ENCODE measurements around the gene IFNA13. TPM values are rescaled to one million over a fixed set of nuclear protein-coding genes. Genes with fewer than 3 reads are reported as not detected.

Gene IFNA13
- total and polyA plus RNA-seq, 2 experiments from 2014 or later, result not detected

DNA sequence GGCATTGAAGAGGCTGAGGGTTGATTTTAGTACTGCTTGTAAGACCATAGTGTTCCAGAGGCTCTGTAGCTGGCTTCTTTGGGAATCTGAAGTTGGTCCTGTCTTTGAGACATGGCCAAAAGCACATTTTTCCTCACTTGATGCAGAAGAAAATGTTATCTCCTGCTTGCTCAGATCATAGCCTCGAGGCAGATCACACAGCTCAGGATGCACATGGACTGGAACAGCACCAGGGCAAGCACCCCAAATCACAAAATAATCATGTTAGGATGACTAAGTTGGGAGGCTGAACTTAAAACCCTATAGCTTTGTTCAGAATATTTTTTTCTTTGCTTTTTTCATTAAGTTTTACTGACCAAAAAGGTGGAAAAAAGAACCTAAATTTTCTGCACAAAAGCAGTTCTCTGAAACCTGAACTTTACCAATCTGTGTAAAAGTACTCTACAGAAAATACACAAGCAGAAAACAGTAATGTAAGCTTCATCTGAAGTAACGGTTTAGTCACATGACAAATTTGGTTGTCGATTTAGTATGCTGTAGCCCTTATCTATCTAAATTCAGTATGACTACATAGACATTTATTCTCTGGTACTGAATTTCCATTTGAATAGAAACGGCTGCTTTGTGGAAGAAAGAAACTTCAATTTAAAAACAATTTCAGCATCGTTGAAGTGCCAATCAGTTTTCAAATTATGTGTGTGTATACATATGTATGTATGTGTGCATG, 36.0 kb downstream of the IFNA13 start:
- Histone ChIP-seq H3K27me3 (replicated peaks; ENCODE audit: insufficient read depth) (no peaks in the 10 kb centered on the region), H3K9me2 (ENCODE audit: insufficient read depth) (no peaks in the 10 kb centered on the region; the same call in 1 of the 2 replicates), H3K9me3 (ENCODE audit: low read depth) (no peaks in the 10 kb centered on the region), H3F3A (ENCODE audit: insufficient read depth) (peaks cover 19% of the 10 kb centered on the region), H3K79me2 (ENCODE audit: insufficient read depth) (peaks cover 89% of the 10 kb centered on the region), H3K9ac (peak overlapping the region; percentile 18; the same call in 1 of the 2 replicates), H3K36me3 (ENCODE audit: low read depth) (no peaks in the 10 kb centered on the region; the same call in 1 of the 2 replicates), H4K20me1 (ENCODE audit: insufficient read depth) (peaks cover 14% of the 10 kb centered on the region; the same call in 1 of the 2 replicates), H3K4me2 (ENCODE audit: unreplicated experiment) (peak overlapping the region; percentile 69), H2AFZ (no peak overlapping the region), H3K4me1 (ENCODE audit: insufficient read depth) (peaks cover 62% of the 10 kb centered on the region), H3K27ac (no peak overlapping the region), H3K4me3 (peak overlapping the region; percentile 100)
- DNase-seq, result peak; percentile 40
- WGBS, 2 experiments (ENCODE audit: low coverage in 1 of 2, low lambda C conversion rate in 2 of 2, missing lambda C conversion rate in 2 of 2), result 26 to 27% methylated on average over 5 of the region's 5 CpGs
- in situ Hi-C loops (cut with MboI), result no loop called here
- TF ChIP-seq EZH2phosphoT487 (IDR thresholded peaks at IDR 0.05; ENCODE audit: insufficient read depth, low read depth) (no peak), EZH2 (IDR thresholded peaks at IDR 0.05; ENCODE audit: insufficient read depth, poor library complexity, severe bottlenecking) (no peak)

DNA sequence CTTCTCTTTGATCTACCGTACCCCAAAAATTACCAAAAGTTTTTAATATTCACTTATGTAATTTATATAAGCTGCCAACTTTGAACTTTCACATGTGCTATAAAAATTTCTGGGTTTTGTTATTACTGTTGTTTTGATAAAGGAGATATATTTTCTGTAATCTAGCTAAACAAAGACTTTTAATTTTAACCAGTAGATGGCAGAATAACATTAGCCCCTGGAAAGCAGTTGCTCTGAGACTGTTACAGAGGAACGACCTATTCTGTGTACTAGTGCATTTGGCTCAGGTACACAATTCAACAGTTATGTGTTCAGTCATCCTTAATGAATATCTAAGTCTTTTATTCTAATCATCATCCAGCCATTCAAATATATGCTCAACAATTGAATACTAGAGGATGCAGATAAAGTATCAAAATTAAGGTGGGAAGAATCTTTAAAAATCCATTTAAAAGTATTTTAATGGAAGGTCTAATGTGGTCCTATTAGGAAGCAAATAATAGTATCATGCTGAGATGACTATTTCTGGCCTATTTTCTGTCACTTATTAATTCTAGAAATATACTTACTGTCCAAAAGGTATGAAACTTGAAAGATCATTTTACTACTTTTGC, 41.2 kb downstream of the IFNA13 start:
- Histone ChIP-seq H3K4me1 (ENCODE audit: insufficient read depth) (peaks cover 30% of the 10 kb centered on the region), H3K4me2 (ENCODE audit: unreplicated experiment) (peak overlapping the region; percentile 21), H3F3A (ENCODE audit: insufficient read depth) (peaks cover 21% of the 10 kb centered on the region), H2AFZ (no peak overlapping the region), H3K27me3 (replicated peaks; ENCODE audit: insufficient read depth) (no peaks in the 10 kb centered on the region), H3K27ac (no peak overlapping the region), H3K79me2 (ENCODE audit: insufficient read depth) (peaks cover 74% of the 10 kb centered on the region), H4K20me1 (ENCODE audit: insufficient read depth) (peaks cover 17% of the 10 kb centered on the region; the same call in 1 of the 2 replicates), H3K9me2 (ENCODE audit: insufficient read depth) (no peaks in the 10 kb centered on the region), H3K9me3 (ENCODE audit: low read depth) (no peaks in the 10 kb centered on the region), H3K4me3 (no peak overlapping the region), H3K36me3 (ENCODE audit: low read depth) (peaks cover 23% of the 10 kb centered on the region; the same call in 1 of the 2 replicates), H3K9ac (no peak overlapping the region)
- in situ Hi-C loops (cut with MboI), result no loop called here
- TF ChIP-seq EZH2 (IDR thresholded peaks at IDR 0.05; ENCODE audit: insufficient read depth, poor library complexity, severe bottlenecking) (no peak), EZH2phosphoT487 (IDR thresholded peaks at IDR 0.05; ENCODE audit: insufficient read depth, low read depth) (no peak)
- 25 to 28% methylated on average over 2 of the region's 2 CpGs for WGBS, 2 experiments (ENCODE audit: low coverage in 1 of 2, low lambda C conversion rate in 2 of 2, missing lambda C conversion rate in 2 of 2)
- DNase-seq, result peak; percentile 72

DNA sequence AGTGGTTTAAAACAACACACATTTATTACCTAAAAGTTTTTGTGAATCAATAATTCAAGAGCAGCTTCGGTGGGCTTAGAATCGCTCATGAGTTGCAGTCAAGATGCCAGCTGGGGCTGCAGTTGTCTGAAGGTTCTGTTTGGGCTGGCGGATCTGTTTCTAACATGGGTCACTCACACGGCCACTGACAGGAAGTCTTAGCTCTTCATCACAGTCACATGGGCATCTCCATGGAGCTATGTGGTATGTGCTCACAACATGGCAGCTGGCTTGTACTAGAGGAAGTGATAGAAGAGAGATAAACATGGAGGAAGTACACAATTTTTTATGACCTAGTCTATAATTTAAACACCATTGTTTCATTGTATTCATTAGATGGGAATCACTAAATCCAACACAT, 43.8 kb downstream of the IFNA13 start:
- H3K4me2 ChIP-seq (ENCODE audit: unreplicated experiment), result no peak overlapping the region
- H3F3A ChIP-seq (ENCODE audit: insufficient read depth), result peaks cover 16% of the 10 kb centered on the region
- no peak overlapping the region for H3K9ac ChIP-seq
- H3K4me3 ChIP-seq, result no peak overlapping the region
- WGBS, 2 experiments (ENCODE audit: low coverage in 1 of 2, low lambda C conversion rate in 2 of 2, missing lambda C conversion rate in 2 of 2), result 82 to 86% methylated on average over 4 of the region's 4 CpGs
- in situ Hi-C loops (cut with MboI), result no loop called here
- H3K27ac ChIP-seq, result no peak overlapping the region
- H3K79me2 ChIP-seq (ENCODE audit: insufficient read depth), result peaks cover 49% of the 10 kb centered on the region
- no peaks in the 10 kb centered on the region for H3K9me3 ChIP-seq (ENCODE audit: low read depth)
- peaks cover 9% of the 10 kb centered on the region; the same call in 1 of the 2 replicates for H4K20me1 ChIP-seq (ENCODE audit: insufficient read depth)
- H3K36me3 ChIP-seq (ENCODE audit: low read depth), result peaks cover 23% of the 10 kb centered on the region; the same call in 1 of the 2 replicates
- TF ChIP-seq EZH2 (IDR thresholded peaks at IDR 0.05; ENCODE audit: insufficient read depth, poor library complexity, severe bottlenecking) (no peak), EZH2phosphoT487 (IDR thresholded peaks at IDR 0.05; ENCODE audit: insufficient read depth, low read depth) (no peak)
- no peak overlapping the region for H2AFZ ChIP-seq
- no peaks in the 10 kb centered on the region for H3K9me2 ChIP-seq (ENCODE audit: insufficient read depth)
- DNase-seq, result no peak
- H3K27me3 ChIP-seq (replicated peaks; ENCODE audit: insufficient read depth), result no peaks in the 10 kb centered on the region
- peaks cover 7% of the 10 kb centered on the region for H3K4me1 ChIP-seq (ENCODE audit: insufficient read depth)

DNA sequence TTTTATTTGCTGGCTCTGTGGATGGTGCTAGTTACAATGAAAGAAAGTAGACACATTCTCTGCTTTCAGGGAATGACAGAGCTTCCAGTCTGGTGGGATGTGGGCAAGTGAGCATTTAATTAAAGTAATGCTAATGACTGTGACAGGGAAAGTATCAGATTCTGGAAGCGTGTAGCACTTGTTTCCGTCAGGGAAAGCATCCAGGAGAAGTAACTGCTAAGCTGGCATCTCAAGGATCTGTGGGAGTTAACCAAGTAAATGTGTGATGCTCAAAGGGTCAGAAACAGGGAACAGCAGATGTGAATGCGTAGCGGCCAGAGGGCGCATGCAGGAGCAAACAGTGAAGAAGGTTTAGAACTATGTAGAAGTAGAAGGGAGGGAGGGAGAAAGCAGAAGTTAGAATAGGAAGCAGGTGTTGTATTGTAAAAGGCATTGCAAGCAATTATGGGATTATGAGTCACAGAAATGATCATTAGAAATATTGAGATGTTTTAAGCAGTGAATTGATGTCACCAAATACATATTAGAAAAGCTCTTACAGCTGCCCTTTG, 44.9 kb downstream of the IFNA13 start:
- Histone ChIP-seq H3K4me3 (no peak overlapping the region), H3K79me2 (ENCODE audit: insufficient read depth) (peaks cover 38% of the 10 kb centered on the region), H3F3A (ENCODE audit: insufficient read depth) (peaks cover 12% of the 10 kb centered on the region), H3K4me2 (ENCODE audit: unreplicated experiment) (no peak overlapping the region), H3K4me1 (ENCODE audit: insufficient read depth) (no peaks in the 10 kb centered on the region), H3K9ac (no peak overlapping the region), H3K36me3 (ENCODE audit: low read depth) (peaks cover 23% of the 10 kb centered on the region; the same call in 1 of the 2 replicates), H3K9me2 (ENCODE audit: insufficient read depth) (no peaks in the 10 kb centered on the region), H3K27me3 (replicated peaks; ENCODE audit: insufficient read depth) (no peaks in the 10 kb centered on the region), H4K20me1 (ENCODE audit: insufficient read depth) (peaks cover 9% of the 10 kb centered on the region; the same call in 1 of the 2 replicates), H2AFZ (no peak overlapping the region), H3K9me3 (ENCODE audit: low read depth) (no peaks in the 10 kb centered on the region), H3K27ac (no peak overlapping the region)
- no peak for DNase-seq
- in situ Hi-C loops (cut with MboI), result no loop called here
- TF ChIP-seq EZH2 (IDR thresholded peaks at IDR 0.05; ENCODE audit: insufficient read depth, poor library complexity, severe bottlenecking) (no peak), EZH2phosphoT487 (IDR thresholded peaks at IDR 0.05; ENCODE audit: insufficient read depth, low read depth) (no peak)
- 77 to 79% methylated on average over 5 of the region's 5 CpGs for WGBS, 2 experiments (ENCODE audit: low coverage in 1 of 2, low lambda C conversion rate in 2 of 2, missing lambda C conversion rate in 2 of 2)

All from GM23248 (cell line).